ENCODE measurements around the gene PPP3CA.

DNA sequence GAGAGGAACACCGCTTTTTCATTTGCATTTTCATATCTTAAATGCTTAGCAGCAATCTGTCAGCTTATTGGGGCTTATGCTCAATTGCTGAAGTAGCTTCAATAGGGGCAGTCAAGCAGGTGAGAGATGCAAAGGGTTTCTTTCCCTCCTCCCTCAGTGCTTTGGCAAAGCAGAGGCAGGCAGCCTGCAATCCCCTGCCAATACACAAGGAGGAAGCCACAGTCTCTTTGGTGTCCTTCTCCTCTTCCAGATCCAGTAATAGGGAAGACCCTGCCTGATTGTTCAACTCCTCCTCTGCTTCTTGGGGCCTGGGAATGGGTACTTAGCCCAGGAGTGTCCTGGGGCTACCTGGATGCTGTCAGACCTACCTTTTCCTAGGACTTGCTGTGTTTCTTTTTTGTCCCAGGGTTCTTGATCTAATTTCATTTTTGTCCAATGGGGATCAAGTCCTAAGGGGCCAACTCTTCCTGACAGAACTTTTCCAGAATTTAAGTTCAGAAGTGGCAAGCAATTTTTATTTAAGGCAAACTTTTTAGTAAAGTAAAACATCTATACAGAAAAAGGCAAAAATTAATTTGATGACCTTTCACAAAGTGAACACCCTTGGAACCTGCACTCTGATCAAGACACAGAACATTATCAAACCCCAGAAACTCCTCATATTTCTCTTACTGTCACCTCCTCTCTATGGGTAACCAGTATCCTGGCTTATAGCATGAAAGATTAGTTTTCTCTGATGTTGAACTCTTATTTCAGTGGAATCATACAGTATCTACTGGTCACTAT, 260.3 kb downstream of the PPP3CA start:
- TF ChIP-seq, protein P1, sequence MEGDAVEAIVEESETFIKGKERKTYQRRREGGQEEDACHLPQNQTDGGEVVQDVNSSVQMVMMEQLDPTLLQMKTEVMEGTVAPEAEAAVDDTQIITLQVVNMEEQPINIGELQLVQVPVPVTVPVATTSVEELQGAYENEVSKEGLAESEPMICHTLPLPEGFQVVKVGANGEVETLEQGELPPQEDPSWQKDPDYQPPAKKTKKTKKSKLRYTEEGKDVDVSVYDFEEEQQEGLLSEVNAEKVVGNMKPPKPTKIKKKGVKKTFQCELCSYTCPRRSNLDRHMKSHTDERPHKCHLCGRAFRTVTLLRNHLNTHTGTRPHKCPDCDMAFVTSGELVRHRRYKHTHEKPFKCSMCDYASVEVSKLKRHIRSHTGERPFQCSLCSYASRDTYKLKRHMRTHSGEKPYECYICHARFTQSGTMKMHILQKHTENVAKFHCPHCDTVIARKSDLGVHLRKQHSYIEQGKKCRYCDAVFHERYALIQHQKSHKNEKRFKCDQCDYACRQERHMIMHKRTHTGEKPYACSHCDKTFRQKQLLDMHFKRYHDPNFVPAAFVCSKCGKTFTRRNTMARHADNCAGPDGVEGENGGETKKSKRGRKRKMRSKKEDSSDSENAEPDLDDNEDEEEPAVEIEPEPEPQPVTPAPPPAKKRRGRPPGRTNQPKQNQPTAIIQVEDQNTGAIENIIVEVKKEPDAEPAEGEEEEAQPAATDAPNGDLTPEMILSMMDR (IDR thresholded peaks at IDR 0.05): no peak
- TF ChIP-seq POLR2A (IDR thresholded peaks at IDR 0.05): no peak

Data from lower leg skin (tissue), 3 donors.